ENCODE data around the gene STK31.
"Not testable (repeated sequence)": the region's sequence is repeated elsewhere in the genome, so short reads cannot be mapped to it uniquely, and the experiment has no call there.

STK31 gene

DNA sequence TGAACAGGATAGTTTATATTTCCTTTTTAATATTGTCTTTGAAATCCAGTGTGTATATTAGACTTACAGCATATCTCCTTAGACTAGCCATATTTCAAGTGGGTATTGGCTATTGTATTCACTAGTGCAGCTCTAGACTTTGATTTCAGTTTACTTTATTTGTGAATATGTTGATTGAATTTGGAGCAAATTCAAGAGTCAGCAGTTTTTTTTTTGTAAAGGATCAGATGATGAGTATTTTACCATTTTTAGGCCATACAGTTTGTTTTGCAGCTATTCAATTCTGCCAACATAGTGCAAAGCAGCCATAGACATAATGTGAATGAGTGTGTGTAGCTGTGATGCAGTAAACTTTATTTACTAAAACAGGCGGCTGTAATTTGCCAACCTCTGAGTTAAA is 4.6 kb downstream of the STK31 start:
- no peak for DNase-seq

DNA sequence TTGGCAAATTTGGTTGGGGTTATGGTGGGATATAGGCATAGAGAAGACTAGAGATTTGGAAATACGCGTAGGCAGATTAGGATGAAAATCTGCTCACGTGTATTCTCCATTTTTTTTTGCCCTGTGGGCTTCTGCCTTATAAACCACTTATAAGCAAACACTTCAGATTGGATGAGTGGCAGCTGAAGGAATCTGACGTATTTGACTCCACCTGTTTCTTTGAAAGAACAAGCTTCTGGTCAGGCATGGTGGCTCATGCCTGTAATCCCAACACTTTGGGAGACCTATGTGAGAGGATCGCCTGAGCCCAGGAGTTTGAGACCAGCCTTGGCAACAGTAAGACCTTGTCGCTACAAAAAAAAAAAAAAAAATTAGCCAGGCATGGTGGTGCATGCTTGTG is 5.1 kb downstream of the STK31 start:
- DNase-seq = no peak

DNA sequence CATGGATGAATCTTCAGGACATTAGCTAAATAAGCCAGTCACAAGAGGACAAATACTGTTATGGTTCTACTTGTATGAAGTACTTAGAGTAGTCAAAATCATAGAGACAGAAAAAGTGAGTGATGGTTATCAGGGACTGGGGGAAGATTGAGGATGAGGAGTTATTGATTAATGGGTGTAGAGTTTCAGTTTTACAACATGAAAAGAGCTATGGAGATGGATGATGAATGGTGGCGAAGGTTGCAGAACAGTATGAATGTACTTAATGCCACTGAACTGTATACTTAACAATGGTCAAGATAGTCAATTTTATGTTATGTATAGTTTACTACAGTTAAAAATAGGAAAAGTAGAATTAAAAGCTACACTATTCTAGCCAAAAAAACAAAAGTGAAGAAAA is 7.8 kb downstream of the STK31 start:
- DNase-seq = no peak

DNA sequence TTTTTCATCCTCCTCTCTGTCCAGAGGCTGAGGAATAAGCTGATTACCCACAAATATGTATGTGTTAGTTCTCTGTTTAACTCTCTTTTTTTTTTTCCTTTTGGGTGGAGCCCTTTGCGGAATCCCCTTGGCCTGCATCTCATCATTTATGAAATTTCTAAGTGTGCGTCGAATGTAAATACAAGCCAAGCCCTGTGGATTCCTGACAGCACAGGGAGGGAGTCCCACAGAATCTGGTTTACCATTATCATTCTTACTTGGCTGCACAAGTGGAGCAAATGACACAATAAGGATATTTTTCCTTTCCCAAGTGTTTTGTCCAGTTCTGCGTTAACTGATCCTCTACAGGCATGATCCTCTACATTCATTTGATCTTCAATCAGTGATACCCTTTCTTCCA is 11.4 kb downstream of the STK31 start:
- no peak for DNase-seq

DNA sequence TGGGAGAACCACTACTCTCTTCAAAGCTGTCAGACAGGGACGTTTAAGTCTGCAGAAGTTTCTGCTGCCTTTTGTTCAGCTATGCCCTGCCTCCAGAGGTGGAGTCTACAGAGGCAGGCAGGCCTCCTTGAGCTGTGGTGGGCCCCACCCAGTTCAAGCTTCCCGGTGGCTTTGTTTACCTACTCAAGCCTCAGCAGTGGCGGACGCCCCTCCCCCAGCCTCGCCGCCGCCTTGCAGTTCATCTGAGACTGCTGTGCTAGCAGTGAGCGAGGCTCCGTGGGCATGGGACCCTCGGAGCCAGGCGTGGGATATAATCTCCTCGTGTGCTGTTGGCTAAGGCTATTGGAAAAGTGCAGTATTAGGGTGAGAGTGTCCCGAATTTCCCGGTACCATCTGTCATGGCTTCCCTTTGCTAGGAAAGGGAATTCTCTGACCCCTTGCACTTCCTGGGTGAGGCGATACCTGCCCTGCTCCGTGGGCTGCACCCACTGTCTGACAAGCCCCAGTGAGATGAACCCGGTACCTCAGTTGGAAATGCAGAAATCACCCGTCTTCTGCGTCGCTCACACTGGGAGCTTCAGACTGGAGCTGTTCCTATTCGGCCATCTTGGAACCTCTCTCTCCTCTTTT is 12.7 kb downstream of the STK31 start:
- not testable (repeated sequence) for DNase-seq

DNA sequence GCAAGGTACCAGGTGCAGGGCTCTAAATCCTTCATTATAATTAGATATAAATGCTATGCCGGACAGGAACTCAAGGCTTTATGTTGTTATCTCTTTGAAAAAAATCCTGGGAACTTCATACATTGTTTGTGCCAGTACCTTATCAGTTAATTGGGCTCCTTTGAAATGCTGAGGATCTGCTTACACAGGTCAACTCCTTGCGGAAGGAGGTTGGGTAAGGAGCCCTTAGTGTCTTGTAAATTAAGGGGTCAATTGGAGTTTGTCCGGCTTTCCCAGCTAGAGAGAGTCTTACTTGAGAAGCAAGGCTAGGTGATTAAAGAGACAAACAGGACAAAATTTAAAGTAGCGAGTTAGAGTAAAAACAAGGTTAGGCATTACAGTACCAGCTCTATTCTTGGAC is 14.1 kb downstream of the STK31 start:
- DNase-seq = not testable (repeated sequence)

DNA sequence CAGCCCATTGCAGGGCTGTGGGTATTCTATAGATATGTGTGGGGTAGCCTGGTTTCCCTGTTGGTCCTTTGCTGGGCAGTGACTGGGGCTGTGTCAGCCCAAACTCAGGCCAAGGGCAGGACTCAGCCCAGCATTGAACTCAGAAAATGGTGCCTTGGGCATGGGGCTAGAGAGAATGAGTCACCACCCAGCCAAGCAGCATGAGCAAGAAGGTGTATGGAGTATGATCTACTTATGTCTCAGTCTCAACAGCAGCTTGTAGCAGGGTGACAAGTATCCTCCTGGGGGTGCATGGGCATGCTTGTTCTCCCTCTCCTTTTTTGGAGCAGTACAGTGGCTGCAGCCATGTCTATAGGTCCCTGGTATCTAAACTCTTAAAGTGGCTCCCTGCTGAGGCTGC is 32.0 kb downstream of the STK31 start:
- DNase-seq = no peak

DNA sequence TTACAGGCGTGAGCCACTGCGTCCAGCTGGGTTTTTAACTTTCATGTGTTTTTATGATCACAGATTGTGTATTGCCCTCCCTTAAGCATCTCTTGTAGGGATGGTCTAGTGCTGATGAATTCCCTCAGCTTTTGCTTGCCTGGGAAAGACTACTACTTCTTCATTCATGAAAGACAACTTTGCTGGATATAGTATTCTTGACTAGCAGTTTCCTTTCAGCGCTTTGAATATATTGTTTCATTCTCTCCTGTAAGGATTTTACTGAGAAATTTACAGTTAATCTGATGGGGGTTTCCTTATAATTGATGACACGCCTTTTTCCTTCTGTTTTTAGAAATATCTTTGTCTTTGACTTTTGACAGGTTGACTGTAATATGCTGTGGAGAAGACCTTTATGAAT is 33.2 kb downstream of the STK31 start:
- DNase-seq = no peak

DNA sequence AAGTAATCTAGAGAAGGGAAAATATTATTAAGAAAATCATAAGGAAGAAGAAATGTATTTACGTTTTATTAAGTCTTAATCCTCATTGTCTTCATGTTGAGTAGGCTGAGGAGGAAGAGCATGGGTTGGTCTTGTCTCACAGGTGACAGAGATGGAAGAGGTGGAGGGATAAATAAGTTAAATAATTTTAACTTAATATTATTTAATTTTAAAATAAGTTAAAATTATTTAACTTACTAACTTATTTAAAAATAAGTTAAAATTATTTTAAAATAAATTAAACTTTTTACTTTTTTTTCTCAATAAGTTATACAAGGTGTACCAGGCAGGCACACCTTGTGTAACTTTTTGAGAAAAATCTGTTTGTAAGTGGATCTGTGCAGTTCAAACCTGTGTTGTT is 36.6 kb downstream of the STK31 start:
- DNase-seq = no peak

DNA sequence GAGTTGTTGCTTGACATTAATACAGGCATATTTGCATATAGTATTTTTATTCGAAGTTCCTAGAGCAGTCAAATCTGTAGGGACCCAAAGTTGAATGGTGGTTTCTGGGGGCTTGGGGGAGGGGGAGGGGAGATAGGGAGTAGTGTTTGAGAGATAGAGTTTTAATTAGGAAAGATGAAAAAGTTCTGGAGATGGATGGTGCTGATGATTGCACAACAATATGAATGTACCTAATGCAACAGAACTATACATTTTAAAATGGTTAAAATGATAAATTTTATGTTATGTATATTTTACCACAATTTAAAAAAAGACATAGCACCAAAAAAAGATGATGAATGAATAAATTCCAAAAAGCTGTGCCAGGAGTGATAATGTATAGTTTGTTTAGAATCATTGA is 41.8 kb downstream of the STK31 start:
- no peak for DNase-seq

DNA sequence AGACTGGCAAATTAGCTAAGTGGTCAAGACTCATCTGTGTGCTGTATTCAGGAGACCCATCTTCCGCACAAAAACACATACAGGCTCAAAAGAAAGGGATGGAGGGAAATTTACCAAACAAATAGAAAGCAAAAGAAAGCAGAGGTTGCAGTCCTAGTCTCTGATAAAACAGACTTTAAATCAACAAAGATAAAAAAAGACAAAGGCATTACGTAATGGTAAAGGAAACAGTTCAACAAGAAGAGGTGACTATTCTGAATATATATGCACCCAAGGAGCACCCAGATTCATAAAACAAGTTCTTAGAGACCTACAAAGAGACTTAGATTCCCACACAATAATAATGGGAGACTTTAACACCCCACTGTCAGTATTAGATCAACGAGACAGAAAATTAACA is 48.8 kb downstream of the STK31 start:
- DNase-seq = not testable (repeated sequence)

DNA sequence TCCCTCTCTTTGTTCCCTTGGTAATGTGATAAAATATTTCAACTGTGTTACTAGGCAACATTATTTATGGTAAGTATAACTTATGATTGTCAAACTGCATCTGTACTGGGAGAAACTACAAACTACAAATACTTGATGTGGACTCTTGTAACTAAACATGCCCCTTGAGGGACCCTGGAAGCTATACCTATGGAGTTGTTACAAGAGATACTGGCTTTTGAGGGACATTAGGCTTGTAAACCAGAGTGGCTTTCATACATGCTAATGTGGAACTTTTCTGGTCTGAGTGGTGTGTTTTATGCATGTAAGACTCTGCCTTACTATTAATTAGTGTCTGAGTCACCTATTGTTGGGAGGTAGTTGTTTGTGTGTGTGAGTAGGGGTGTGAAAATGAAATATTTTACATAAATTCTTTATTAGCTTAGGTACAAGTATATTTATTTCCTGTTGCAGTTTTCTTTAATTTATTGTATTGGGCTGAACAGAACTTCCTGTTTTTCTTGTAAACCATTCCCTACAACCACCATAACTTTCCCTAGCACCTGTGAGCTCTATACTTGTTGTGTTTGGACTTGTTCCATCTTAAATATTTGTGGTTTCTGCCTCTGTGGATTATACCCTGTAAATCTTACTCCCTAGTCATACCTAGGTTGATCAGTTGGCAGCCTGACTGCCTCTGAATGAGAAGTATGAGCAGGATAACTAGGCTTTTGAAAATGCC is 49.8 kb downstream of the STK31 start:
- peak; percentile 91 for DNase-seq

DNA sequence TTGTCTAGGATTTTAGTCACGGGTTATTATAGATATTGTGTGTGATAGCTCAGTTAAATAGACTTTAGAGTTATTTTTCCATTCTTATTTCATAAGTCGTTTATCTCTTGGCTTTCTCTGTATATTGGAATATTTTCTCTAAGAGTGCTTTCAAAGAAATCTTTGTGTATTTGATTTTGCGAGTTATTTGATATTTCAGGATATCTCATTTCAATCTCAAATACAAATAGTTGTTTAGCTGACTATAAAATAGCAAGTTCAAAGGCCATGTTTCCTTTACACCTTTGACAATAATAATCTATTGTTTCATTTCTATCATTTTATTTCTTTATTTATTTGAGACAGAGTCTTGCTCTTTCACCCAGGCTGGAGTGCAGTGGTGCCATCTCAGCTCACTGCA is 55.9 kb downstream of the STK31 start:
- DNase-seq = no peak

DNA sequence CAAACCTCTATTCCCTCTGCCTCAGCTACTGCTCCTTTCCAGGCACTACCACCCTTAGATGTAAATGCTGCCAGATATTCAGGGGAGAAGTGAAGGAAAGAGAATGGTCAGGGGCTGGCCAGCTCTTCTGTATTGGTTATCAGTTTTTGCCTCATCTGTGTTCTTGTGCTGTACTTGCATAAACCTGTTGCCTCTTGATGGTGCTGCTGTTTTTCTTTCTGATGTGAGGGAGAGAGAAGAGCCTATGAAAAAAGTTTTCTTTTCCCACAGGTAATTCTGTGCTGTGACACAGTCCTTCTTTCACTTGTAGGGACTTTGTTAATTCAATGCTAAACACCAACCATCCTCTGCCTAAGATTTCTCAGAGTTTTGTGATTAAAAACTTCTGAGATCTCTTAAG is 57.5 kb downstream of the STK31 start:
- DNase-seq = no peak

DNA sequence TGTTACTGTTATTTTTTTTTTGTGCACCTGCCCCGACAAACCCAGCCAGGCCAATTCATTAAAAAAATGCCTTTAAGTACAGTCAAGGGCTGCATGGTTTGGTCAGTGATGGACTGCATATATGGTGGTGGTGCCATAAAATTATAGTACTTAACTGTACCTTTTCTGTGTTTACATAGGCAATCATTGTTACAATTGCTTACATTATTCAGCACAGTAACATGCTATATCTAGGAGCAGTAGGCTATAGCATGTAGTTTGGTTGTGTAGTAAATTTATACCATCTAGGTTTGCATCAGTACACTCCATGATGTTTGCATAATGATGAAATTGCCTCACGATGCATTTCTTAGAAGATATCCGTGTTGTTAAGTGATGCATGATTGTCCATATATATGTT is 58.0 kb downstream of the STK31 start:
- no peak for DNase-seq

DNA sequence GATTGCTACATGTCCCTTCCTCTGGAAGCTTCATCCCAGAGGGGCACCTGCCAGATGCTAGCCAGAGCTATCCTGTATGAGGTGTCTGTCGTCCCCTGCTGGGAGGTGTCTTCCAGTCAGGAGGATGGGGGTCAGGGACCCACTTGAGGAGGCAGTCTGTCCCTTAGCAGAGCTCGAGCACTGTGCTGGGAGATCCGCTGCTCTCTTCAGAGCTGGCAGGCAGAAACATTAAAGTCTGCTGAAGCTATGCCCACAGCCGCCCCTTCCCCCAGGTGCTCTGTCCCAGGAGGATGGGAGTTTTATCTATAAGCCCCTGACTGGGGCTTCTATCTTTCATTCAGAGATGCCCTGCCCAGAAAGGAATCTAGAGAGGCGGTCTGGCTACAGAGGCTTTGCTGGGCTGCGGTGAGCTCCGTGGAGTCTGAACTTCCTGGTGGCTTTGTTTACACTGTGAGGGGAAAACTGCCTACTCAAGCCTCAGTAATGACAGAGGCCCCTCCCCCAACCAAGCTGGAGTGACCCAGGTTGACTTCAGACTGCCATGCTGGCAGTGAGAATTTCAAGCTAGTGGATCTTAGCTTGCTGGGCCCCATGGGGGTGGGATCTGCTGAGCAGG is 69.3 kb downstream of the STK31 start:
- DNase-seq = not testable (repeated sequence)

DNA sequence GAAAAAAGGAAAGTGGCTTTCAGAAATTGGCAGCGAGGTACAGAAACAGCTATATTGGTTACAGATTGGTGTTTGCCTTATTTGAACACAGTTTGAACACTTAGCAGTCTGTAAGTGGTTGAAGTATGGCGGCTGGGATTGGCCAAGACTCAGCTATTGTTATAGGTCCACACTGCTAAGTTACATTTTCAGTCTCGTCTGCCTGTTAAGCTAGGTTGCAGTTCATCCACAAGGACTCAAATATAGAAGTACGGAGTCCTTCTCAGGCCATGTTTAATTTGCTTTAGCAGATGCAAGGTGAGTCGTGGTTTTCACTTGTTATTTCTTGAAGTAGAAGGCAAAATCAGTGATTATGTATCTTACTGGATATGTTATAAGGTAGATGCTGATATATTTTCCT is 73.1 kb downstream of the STK31 start:
- no peak for DNase-seq

DNA sequence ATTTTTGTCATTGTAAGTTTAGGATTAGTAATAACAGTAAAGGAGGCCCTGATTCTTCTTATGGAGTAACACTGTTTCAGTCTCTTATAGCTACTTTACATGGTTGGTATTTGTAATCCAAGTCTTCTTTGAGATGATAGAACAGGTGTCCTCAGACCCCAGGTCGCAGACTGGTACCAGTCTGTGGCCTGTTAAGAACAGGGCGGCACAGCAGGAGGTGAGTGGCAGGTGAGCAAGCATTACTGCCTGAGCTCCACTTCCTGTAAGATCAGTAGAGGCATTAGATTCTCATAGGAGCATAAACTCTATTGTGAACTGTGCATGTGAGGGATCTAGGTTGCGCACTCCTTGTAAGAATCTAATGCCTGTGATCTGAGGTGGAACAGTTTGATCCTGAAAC is 77.3 kb downstream of the STK31 start:
- peak; percentile 73 for DNase-seq

DNA sequence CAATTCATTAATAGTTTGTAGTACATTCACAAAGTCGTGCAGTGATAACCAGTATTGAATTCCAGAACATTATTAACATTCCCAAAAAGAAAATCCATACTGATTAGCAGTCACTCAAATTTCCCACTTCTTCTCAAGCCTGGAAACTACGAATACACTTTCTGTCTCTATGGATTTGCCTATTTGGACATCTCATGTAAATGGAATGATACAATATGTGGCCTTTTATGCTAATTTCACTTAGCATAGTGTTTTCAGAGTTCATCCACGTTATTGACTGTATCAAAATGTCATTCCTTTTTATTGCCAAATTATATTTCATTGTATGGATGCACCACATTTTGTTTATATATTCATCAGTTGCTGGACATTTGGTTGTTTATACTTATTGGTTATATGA is 78.8 kb downstream of the STK31 start:
- DNase-seq = no peak

DNA sequence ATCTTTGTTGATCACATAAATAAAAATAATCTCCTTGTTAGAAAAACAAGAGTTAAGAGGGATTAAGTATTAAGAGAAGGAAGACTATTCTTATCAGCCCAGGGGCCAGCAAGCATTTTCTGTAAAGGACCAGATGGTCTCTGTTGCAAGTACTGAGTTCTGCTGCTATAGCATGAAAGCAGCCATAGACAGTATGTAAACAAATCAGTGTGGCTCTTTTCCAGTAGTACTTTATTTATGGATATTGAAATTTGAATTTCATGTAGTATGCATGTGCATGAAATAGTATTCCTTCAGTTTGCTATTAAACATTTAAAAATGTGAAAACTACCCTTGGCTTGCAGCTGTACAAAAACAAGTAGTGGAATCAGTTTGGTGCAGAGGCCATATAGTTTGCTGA is 81.7 kb downstream of the STK31 start:
- no peak for DNase-seq

DNA sequence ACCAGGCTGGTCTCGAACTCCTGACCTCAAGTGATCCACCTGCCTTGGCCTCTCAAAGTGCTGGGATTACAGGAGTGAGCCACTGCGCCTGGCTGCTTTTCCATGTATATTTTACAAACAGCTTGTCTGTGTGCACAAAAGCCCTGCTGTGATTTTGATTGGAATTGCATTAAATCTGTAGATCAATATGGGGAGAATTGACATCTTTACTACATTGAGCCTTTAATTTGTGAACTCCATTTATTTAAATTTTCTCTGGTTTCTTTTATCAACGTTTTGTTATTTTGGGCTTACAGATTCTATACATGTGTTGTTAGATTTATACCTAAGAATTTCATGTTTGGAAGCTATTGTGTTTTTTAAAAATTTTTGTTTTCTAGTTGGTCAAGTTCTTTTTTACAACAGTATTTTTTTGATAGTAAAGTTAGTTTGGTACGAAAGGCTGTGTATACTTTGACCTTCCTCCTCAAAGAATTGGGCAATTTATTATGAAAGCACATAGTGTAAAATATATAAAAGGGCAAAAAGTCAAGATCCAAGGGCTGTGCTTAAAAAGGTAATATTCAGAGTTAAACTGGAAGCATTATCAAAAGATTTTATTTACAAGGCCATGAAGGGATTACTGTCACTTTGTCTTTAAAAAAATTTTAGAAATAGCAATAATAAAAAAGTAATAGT is 92.8 kb downstream of the STK31 start:
- no peak for DNase-seq

DNA sequence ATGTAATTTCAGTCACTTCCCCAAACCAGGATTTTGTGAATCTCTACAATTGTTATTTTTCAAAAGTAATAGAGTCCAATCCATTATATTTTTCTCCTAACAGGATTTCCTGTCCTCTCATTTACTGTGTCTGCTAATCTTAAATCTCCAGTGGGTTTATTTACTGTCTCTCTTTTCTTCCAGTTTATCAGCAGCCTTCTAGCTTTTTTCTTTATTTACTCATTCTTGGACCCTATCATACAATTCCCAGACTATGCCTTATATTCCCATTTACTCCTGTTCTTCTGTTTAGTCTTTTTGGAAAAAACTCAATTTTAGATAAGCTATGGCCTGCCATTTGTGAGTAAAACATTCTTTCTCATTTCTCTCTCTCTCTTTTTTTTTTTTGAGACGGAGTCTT is 94.7 kb downstream of the STK31 start:
- DNase-seq = no peak

DNA sequence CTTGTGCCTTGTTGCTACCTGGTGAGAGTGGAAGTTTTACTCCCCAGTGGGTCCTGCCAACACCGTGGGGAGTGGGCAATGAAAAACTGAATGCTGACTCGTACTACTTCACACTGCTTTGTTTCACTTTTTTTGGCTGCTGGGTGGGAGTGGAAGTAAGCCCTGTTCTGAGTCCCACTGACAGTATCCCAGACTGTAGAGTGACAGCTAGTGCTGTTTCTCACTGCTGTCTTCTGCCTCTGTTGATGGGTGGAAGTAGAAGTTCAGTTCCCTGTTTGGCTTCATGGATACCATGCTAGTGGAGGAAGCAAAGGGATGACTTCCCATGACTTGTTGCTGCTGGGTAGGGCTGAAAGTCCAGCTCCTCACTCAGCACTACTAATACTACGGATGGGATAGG is 98.4 kb downstream of the STK31 start:
- DNase-seq = no peak

DNA sequence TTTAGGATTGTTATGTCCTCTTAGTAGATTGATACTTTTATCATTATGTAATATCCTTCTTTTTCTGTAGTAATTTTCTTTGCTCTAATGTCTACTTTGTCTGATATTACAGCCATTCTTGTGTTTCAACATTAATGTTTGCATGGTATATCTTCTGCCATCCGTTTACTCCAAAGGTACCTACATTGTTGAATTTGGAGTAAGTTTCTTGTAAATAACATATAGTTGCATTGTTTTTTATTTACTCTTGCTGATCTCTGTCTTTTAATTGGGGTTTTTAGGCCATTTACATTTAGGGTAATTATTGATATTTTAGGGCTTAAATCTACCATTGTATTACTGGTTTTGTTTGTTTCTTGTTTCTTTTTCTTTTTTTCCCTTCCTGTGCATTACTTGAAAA is 100.1 kb downstream of the STK31 start:
- DNase-seq = no peak
